ENCODE data around the gene DHX30. TPM values are rescaled to one million over a fixed set of nuclear protein-coding genes. Genes with fewer than 3 reads are reported as not detected.

DHX30 gene
- total RNA-seq, 3 donors from 2014 or later (not counting 1 experiment from before 2014, with no cell fraction given): 72.0 to 83.4 (median 82.1) TPM

DNA sequence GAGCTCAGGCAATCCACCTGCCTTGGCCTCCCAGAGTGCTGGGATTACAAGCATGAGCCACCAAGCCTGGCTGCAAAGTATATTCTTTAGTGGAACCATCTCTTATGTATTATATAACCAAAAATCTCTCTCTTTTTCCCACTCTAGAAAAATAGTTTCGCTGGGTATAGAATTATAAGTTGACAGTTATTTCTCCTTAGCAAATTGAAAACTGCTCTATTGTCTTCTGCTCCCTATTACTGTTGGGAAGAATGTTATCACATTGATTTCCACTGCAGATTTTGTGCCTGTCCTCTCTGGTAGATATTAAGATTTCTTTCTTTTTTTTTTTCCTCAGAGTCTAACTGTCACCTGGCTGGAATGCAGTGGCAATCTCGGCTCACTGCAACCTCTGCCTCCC lies 10.2 kb upstream of the DHX30 start:
- TF ChIP-seq, protein P1, sequence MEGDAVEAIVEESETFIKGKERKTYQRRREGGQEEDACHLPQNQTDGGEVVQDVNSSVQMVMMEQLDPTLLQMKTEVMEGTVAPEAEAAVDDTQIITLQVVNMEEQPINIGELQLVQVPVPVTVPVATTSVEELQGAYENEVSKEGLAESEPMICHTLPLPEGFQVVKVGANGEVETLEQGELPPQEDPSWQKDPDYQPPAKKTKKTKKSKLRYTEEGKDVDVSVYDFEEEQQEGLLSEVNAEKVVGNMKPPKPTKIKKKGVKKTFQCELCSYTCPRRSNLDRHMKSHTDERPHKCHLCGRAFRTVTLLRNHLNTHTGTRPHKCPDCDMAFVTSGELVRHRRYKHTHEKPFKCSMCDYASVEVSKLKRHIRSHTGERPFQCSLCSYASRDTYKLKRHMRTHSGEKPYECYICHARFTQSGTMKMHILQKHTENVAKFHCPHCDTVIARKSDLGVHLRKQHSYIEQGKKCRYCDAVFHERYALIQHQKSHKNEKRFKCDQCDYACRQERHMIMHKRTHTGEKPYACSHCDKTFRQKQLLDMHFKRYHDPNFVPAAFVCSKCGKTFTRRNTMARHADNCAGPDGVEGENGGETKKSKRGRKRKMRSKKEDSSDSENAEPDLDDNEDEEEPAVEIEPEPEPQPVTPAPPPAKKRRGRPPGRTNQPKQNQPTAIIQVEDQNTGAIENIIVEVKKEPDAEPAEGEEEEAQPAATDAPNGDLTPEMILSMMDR (IDR thresholded peaks at IDR 0.05): no peak
- Mint-ChIP-seq H3K27ac (no peak overlapping the region), H3K4me1 (no peaks in the 10 kb centered on the region), H3K9me3 (no peaks in the 10 kb centered on the region), H3K36me3 (no peaks in the 10 kb centered on the region), H3K4me3 (no peak overlapping the region), H3K27me3 (ENCODE audit: low read depth in 2 of 2) (no peaks in the 10 kb centered on the region)
- H3K27me3 ChIP-seq (ENCODE audit: control insufficient read depth, insufficient read depth, low read length): no peaks in the 10 kb centered on the region
- intact Hi-C loops (cut with micrococcal nuclease): no loop called here
- DNase-seq (no peak), ATAC-seq (no peak)
- WGBS (ENCODE audit: insufficient coverage): no CpG with 5 or more reads among the region's 2 CpGs
- peaks cover 11% of the 10 kb centered on the region for H3K4me1 ChIP-seq (ENCODE audit: control insufficient read depth, insufficient read depth, low read length)
- no peaks in the 10 kb centered on the region for H3K9me3 ChIP-seq (ENCODE audit: control insufficient read depth, insufficient read depth, low read length)
- no peak overlapping the region for H3K4me3 ChIP-seq (ENCODE audit: low read length)
- no peaks in the 10 kb centered on the region for H3K36me3 ChIP-seq (ENCODE audit: control insufficient read depth, insufficient read depth, low read length)
- no peak overlapping the region for H3K27ac ChIP-seq (ENCODE audit: low read length)

DNA sequence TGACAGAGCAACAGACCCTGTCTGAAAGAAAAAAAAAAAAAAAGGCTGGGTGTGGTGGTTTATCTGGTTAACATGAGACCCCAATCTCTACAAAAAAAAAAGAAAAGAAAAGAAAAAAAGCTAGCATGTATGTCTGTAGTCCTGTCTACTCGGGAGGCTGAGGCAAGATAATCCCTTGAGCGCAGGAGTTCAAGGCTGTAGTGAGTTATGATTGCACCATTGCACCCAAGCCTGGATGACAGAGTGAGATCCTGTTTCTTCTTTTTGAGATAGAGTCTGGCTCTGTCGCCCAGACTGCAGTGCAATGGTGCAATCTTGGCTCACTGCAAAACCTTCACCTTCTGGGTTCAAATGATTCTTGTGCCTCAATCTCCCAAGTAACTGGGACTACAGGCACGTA lies 8.4 kb upstream of the DHX30 start:
- TF ChIP-seq, protein P1 (IDR thresholded peaks at IDR 0.05): no peak
- Histone ChIP-seq H3K9me3 (ENCODE audit: control insufficient read depth, insufficient read depth, low read length) (no peaks in the 10 kb centered on the region), H3K4me3 (ENCODE audit: low read length) (no peak overlapping the region), H3K36me3 (ENCODE audit: control insufficient read depth, insufficient read depth, low read length) (no peaks in the 10 kb centered on the region), H3K4me1 (ENCODE audit: control insufficient read depth, insufficient read depth, low read length) (no peaks in the 10 kb centered on the region), H3K27me3 (ENCODE audit: control insufficient read depth, insufficient read depth, low read length) (no peaks in the 10 kb centered on the region), H3K27ac (ENCODE audit: low read length) (no peak overlapping the region)
- H3K4me3 Mint-ChIP-seq: no peak overlapping the region
- intact Hi-C loops (cut with micrococcal nuclease): no loop called here
- DNase-seq: no peak
- no peak for ATAC-seq
- no peaks in the 10 kb centered on the region for H3K4me1 Mint-ChIP-seq
- no peaks in the 10 kb centered on the region for H3K36me3 Mint-ChIP-seq
- no peaks in the 10 kb centered on the region for H3K27me3 Mint-ChIP-seq (ENCODE audit: low read depth in 2 of 2)
- no peaks in the 10 kb centered on the region for H3K9me3 Mint-ChIP-seq
- H3K27ac Mint-ChIP-seq: no peak overlapping the region
- 79% methylated on average over 4 of the region's 4 CpGs for WGBS (ENCODE audit: insufficient coverage)

DNA sequence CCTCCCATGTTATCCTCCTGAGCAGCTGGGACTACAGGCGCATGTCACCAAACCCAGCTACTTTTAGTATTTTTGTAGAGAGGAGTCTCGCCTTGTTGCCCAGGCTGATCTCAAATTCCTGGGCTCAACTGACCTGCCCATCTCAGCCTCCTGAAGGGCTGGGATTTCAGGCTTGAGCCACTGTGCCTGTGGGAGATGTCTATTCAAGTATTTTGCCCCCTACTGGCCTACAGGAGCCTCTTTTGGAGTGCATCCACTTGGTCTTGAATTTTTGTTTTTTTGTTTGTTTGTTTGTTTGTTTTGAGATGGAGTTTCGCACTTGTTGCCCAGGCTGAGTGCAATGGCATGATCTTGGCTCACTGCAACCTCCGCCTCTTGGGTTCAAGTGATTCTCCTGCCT lies 3.2 kb upstream of the DHX30 start:
- Histone ChIP-seq H3K27ac (ENCODE audit: low read length) (no peak overlapping the region), H3K4me1 (ENCODE audit: control insufficient read depth, insufficient read depth, low read length) (peaks cover 19% of the 10 kb centered on the region), H3K9me3 (ENCODE audit: control insufficient read depth, insufficient read depth, low read length) (no peaks in the 10 kb centered on the region), H3K4me3 (ENCODE audit: low read length) (no peak overlapping the region), H3K36me3 (ENCODE audit: control insufficient read depth, insufficient read depth, low read length) (no peaks in the 10 kb centered on the region), H3K27me3 (ENCODE audit: control insufficient read depth, insufficient read depth, low read length) (no peaks in the 10 kb centered on the region)
- H3K4me1 Mint-ChIP-seq: peaks cover 10 to 19% of the 10 kb centered on the region in 2 donors
- intact Hi-C loops (cut with micrococcal nuclease): loop anchor here (5.0 kb wide), 1 partner anchor 287 kb away; the partner anchor contains the start of gene ELP6
- H3K36me3 Mint-ChIP-seq: no peaks in the 10 kb centered on the region
- no peaks in the 10 kb centered on the region for H3K27me3 Mint-ChIP-seq (ENCODE audit: low read depth in 2 of 2)
- ATAC-seq (no peak), DNase-seq (peak in 1 of 2 donors; percentile 18)
- WGBS (ENCODE audit: insufficient coverage): 90% methylated on average over 4 of the region's 4 CpGs
- no peak overlapping the region for H3K27ac Mint-ChIP-seq
- H3K4me3 Mint-ChIP-seq: peak overlapping the region; percentile 11
- no peaks in the 10 kb centered on the region for H3K9me3 Mint-ChIP-seq
- TF ChIP-seq, protein P1 (IDR thresholded peaks at IDR 0.05): peak; percentile 13

DNA sequence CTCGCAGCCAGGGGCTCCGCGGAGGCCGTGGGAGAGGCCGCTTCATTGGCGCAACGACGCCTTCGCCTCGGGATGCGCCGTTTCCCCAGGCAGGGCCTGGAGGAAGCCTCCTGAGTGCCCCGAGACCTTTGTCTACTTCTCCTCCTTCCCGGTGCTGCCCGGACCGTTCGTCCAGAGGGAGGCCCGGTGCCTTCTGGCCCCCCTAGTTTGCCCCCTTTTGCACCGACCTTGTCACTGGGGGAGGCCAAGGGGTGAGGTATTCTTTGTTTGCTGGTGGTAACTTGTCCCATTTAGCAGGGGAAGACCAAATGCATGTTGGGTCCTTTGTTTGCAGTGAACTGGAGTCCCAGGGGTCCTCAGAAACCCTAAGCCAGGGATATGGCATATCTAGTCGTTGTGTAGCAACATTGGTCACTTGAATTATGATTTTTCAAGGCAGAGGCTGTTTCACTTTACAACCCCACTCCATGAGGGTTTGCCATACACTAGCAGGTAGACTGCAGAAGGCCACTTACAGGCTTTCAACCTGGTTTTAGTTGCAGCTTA lies 615 bp downstream of the DHX30 start:
- Mint-ChIP-seq H3K27ac (peak overlapping the region; percentile 87 to 90), H3K36me3 (no peaks in the 10 kb centered on the region), H3K4me3 (peak overlapping the region; percentile 95), H3K9me3 (no peaks in the 10 kb centered on the region), H3K27me3 (ENCODE audit: low read depth in 2 of 2) (no peaks in the 10 kb centered on the region), H3K4me1 (peaks cover 10 to 19% of the 10 kb centered on the region in 2 donors)
- H3K27ac ChIP-seq (ENCODE audit: low read length): peak overlapping the region; percentile 73
- TF ChIP-seq, protein P1 (IDR thresholded peaks at IDR 0.05): no peak
- peaks cover 19% of the 10 kb centered on the region for H3K4me1 ChIP-seq (ENCODE audit: control insufficient read depth, insufficient read depth, low read length)
- under 1% methylated on average over 20 of the region's 20 CpGs for WGBS (ENCODE audit: insufficient coverage)
- DNase-seq (no peak), ATAC-seq (no peak)
- intact Hi-C loops (cut with micrococcal nuclease): loop anchor here (5.0 kb wide), 1 partner anchor 291 kb away; the partner anchor contains the start of gene ELP6
- H3K36me3 ChIP-seq (ENCODE audit: control insufficient read depth, insufficient read depth, low read length): peaks cover 4% of the 10 kb centered on the region
- no peaks in the 10 kb centered on the region for H3K9me3 ChIP-seq (ENCODE audit: control insufficient read depth, insufficient read depth, low read length)
- peak overlapping the region; percentile 49 for H3K4me3 ChIP-seq (ENCODE audit: low read length)
- no peaks in the 10 kb centered on the region for H3K27me3 ChIP-seq (ENCODE audit: control insufficient read depth, insufficient read depth, low read length)
